Stimulated activated CD4-positive, alpha-beta T cell treated with anti-CD3 and anti-CD28 coated beads, Interleukin-2, amount 100 ng/mL, for 4 hours (primary cell): Measurements from ENCODE around the gene CEACAM18.
"Not testable (repeated sequence)": the region's sequence is repeated elsewhere in the genome, so short reads cannot be mapped to it uniquely, and the experiment has no call there.

Experiments
- DNase-seq: peaks from one replicate; pipeline ENCODE4 v3.0.0-alpha.2; 2020; ENCODE audit warnings: low read depth

CEACAM18 gene

DNA sequence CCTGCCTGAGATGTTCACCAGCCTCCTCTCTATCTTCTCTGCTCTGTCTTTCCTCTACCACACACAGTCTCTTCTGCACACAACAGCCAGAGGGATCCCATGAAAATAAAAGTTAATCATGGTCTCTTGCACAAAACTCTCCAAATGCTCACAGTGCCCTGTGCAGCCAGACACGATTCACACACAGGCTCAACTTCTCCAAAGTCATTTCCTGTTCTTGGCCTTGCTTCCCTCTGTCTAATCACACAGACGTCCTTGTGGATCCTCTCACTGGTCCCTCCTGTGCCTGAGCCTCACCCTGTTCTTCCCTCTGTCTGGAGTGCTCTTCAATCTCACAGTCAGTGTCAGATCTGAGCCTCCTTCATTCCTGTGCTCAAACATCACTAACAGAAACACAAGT, 15.4 kb downstream of the CEACAM18 start:
- DNase-seq: no peak

DNA sequence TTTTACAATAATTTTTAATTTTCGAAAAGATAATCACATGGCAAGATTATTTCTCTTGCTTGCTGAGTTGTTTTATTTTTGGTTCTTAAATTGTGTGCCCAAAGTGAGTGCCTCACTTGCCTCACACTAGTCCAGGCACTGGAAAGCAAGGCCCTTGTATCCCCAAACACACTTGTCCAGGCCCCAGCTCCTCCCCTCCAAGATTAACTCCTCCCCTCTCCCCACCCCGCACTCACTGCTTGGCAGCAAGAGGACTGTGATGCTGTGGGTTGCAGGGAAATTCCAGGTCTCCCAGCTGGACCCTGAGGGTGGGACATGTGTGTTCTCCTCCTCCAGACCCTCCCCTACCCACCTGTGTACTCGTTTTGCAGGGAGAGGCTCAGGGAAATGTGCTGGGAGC, 19.3 kb downstream of the CEACAM18 start:
- DNase-seq: no peak

DNA sequence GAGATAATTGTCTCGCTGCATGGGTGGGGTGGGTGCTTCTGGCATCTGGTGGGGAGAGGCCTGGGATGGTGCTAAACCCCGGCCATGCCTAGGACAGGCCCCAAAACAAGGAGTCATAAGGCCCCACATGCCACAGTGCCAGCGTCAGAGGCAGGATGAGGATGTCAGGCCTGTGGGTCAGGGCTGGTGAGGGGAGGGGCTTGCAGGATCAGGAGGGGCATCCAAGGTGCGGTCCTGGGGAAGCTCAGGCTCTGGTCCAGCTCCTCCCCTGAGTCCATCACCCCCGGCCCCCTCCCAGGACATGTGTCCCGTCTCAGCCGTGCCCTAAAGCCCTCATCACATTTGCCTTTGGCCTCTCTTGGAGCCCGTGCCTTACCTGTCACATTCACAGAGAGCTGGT, 22.6 kb downstream of the CEACAM18 start:
- DNase-seq: not testable (repeated sequence)

DNA sequence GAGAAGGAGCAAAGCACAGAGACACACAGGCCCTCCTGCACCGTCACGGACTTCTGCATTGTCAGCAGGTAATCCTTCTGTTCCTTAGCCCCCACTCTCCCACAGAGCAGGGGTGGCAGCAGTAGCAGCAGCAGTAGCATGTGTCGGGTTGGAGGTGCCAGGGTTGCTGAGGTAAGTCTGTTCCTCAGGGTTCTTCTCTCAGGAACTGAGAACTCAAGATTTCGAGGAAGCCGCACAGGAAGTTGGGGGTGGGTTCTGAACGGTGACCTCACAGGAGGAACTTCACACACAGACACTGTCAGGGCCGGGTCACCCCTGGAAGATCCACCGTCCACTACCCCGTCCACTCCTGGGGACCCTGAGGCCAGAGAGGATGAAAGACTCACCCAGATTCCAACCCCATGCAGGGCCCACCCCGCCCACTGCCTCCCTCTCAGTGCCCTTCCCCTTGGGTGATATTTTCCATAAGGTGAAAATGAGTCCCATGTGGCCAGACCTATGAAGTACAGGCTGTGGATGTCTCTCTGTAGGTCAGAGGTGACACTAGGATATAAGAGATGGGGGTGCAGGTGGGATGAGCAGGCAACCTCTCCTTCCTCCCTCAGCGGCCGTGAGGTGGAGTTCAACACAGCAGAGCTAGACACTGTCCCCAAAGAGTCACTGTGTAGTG, 23.4 kb downstream of the CEACAM18 start, which contains the start of gene SIGLEC12:
SIGLEC12 (minus strand) TSS at position 207 of the 670 bp plus-strand sequence; CDS start at position 140, 67 bp downstream.
- no peak for DNase-seq

DNA sequence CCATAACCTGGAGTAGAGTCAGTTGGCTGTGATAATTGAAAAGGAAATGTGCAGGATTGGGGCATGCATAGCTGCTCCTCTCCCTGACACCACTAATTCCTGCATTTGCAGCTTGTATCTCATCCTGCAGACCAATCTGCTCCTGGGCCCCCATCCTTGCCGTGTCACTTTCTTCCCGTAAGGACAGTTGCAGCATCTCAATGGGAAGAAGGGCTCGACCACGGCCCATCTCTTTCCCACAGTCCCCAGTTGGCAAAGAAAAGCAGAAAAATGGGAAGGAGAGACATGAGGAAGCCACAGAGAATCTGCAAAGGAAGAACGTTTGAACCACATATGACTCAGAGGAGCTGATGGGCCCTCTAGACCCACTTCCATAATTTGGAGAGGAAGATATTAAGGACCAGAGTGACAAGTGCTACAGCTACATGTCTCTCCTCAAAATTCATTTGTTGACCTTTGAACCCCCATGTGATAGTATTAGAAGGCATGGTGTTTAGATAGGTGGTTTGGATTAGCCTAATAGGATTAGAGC, 25.0 kb downstream of the CEACAM18 start:
- DNase-seq: no peak

DNA sequence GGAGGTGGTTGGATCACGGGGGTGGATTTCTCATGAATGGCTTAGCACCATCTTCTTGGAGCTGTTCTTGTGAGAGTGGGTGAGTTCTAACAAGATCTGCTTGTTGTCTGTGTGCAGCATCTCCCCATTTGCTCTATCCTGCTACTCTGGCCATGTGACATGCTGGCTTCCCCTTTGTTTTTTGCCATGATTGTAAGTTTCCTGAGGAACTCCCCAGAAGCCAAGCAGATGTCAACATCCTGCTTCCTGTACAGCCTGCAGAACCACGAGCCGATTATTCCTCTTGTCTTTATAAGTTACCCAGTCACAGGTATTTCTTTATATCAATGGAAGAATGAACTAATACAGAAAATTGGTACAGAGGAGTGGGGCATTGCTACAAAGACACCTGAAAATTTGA, 25.6 kb downstream of the CEACAM18 start:
- DNase-seq: no peak

DNA sequence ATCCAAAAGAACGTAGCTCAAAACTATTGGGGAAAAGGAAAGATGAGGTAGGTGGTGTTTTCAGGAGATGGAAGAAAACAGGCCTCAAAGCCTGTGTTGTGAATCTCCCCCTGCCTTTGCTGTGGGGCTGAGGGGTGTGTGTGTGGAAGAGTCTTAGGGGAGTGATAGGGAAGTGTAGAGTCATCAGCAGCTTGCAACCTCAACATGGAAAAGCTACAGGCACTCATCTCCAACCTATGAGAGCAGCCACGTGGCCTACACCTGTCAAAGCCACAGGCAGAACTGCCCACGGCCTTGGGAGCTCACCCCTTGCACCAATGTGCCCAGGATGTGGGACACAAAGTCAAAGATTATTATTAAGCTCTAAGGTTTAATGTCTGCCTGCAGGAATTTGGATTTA, 27.6 kb downstream of the CEACAM18 start:
- no peak for DNase-seq

DNA sequence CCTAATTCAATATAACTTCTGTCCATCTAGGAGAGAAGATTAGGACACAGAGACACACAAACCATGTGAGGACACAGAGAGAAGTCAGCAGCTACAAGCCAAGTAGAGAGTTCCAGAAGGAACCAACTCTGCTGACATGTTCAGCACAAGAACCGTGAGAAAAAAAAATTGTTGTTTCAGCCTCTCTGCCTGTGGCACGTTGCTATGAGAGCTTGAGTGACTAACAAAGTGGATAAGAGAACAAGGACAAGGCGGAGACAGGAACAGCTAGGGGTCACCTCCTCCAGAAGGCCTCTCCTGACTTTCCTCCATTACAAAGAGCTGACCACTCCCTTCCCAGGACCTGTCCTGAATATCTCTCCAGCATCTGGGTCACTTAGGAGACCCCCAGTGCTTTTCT, 28.9 kb downstream of the CEACAM18 start:
- no peak for DNase-seq

DNA sequence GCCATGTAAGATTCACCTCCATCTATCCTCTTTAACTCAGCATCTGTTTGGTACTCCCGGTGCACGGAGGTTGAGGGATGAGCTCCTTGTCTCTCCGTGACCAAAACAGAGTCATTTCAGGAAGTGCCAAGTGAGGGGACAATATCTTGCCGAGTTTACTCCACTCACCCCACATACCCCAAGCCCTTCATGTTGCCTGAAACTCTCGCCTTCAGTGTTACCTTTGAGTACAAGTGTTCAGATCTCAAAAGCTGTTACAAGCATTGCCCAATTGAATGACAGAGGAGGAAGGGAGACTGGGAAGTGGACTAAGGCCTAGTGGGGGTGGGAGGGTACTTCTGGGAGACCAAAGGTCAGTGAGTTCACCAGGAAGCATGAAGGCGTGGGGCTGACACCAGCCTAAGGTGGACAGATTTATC, 29.3 kb downstream of the CEACAM18 start:
- no peak for DNase-seq

DNA sequence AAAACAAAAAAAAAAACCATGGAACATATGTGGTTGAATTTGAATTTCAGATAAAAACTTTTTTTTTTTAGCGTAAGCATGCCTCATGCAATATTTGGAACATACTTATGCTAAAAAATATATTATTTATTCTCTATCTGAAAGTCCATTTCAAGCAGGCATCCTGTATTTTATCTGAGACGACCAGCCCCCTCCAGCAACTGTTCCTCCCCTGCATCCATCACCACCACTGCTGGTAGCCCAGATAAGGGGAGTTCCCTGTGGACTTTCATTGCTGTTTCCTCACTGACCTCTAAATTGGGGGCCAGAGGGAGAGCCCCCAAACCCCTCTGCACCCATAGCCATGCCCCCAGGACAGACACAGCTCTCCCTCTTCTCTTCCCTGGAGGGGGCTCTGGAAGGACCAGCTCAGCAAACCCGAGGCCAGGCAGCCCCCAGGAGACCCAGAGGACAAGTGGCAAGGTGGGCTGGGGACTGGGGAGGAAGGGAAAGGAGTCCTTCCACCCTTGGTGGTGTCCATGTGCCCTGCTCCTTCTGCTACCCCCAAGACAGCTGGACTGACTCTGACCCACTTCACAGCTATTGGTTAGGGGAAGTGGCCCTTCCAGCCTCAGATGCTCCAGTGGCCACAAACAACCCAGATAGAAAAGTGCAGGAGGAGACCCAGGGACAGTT, 29.9 kb downstream of the CEACAM18 start:
- no peak for DNase-seq

DNA sequence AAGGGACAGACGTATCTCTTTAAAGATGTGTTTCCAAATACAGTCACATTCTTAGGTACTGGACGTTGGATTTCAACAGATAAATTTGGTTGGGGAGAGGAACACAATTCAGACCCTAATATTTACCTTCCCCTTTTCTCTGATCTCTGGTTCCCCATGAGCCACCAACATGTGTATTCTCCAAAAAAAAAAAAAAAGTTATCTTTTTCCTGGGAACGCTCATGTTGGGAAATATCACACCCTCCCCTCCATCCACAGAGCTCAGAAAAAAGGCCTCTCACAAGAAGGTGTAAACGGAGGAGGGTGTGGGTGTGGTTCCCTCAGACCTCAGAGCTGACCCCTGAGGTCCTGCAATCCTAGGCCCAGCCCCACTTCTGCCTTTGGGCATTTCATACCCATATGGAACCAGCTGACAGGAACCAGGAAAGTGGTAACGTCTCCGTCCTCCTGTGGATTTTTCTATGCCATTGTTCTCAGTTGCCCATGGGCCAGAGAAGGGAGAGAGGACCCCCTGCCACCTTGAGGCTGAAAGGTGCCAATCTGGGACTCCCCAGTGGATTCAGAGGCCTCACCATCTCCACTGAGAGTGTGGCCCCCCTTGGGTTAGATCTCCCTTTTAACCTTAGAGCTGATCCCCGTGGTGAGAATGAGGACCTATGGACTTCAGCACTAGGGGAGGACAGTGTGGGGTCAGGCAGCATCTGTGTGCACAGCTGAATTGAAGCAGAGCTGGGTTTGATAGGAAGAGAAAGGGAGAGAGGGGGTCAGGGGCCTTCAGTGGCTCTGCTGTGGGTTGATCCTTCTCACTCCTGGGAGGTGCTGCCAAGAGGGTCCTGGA, 31.7 kb downstream of the CEACAM18 start:
- no peak for DNase-seq

DNA sequence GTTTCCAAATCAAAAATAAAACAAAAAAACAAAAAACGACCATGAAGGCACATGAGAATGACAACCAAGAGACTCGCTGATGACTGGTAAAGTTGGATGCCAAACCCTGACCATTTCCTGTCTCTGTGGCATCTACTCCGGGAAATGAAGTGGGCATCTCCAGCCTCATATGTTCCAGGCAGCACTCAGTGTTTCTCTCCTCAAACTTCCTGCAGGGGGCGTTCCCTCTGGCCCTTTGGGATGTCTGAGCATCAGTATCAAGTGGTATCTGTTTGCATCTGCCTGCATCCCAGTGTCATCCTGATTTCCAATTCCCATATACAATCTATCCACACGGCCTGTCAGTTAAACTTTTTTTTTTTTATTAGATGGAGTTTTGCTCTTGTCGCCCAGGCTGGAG, 33.0 kb downstream of the CEACAM18 start:
- DNase-seq: no peak

DNA sequence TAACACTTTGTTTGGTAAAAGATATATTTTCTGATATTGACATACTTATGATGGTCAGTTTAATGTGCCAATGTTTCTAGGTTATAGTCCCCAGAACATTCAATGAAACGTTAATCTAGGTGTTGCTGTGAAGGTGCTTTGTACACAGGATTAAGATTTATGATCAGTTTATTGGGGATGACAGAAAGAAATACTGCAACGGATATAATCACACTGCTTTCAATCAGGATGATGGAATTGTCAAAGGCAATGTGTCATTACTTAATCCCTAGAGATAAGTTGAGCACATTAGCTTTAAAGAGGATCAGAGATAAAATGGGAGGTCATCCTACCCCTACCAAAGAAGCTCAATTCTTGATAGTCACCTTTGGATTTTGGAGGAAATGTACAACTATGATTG, 35.6 kb downstream of the CEACAM18 start:
- no peak for DNase-seq

DNA sequence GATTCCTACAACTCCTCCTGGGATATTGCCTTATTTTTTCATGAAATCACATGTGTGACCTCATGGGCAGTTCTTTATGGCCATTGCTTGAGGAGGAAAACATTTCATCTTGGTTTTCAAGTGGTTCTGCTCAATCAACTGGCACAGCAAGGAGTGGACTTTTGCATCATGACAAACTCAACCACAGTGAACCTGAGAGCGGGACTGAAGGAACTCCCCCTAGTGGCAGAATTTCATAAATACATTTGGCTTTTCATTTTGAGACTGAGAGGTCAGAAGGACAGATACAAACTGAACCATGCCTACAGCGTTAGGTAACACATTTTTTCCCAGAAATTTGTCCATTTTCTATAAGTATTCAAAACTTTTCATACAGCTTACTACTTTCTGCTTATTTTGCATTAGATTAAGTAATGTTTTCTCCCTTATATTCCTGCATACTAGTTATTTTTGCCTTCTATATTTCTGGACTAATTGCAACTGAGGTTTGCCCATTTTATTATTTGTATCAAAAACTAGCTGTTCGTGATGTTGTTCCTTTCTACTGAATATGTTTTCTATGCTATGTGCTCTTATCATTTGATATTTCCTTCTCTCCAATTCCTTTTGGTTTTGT, 36.6 kb downstream of the CEACAM18 start:
- DNase-seq: no peak

DNA sequence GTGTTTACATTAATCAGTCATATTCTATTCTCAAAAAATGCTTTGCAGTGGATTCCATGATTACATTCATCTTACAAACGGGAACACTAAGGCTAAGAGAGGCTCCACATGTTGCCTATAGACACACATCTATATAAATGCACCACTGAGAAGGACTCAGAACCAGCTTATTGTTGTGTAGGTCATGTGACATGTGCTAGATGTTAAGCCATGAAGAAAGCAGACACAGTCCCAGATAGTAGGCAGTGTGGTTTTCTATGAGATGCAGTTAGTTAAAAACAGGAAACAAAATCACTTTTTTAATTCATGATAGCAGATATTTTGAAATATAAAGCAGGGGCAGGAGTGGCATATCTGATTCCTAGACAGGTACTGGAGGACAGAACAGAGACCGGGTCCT, 42.4 kb downstream of the CEACAM18 start:
- DNase-seq: no peak

DNA sequence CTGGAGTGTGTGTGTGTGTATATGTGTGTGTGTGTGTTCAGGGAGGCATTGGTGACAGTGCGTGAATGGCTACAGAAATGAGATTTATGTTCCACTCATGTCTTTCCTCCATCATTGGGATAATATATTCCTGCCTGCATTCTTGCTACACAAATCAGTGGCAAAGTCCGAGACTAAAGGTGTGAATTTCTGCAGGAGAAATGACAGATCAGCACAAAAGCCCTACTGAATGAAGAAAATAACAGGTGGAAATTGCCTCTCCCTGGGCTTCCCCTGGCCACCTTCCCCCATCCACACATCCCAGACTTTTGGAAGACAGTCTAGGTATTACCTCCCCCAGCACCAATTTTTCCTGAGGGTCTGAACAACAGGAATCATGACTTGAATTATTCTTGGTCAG, 43.0 kb downstream of the CEACAM18 start:
- DNase-seq: no peak

DNA sequence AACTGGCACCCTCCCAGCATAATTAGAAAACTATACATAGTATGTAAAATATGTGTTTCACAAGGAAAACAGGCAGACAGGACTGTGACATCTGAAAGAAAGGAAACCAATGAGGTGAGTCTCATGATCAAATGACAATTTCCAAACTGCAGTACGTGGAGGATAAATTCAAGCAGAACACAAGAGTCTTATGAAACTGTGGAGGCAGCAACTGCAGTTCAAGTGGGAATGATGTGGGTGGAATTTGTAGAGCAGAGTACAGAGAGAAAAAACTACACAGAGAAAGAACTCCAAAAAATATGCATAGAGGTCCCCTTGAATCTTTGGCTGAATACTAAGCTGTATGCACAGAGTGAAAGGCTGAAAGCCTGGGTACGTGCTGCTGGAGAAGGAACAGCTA, 43.4 kb downstream of the CEACAM18 start:
- no peak for DNase-seq

DNA sequence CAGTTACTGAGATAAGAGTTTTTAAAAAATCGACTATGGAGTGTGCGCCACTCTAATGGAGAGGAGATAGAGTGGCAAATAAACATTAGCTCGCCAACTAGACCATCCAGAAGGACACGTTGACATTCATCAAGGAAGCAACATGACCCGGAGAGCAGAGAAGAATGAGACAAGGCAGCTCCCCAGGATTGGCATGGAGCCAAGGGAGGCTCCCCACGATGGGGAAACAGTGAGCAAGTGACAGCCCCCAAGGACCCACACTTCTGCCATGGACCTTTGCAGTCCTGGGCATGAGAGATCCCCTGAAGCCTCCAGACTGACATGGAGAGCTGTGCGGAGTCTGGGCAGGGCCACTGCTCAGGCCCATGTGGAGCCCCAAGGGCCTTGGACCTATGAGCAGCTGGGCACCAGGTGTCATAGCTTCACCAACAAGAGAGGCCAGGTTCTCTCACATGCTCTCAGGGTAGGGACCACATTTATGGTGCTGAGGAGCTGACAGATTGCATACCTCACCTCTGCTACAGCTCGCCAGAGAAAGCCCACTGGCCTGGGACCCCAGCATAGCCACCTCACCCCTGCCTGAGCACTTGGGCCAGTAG, 46.4 kb downstream of the CEACAM18 start:
- DNase-seq: no peak

DNA sequence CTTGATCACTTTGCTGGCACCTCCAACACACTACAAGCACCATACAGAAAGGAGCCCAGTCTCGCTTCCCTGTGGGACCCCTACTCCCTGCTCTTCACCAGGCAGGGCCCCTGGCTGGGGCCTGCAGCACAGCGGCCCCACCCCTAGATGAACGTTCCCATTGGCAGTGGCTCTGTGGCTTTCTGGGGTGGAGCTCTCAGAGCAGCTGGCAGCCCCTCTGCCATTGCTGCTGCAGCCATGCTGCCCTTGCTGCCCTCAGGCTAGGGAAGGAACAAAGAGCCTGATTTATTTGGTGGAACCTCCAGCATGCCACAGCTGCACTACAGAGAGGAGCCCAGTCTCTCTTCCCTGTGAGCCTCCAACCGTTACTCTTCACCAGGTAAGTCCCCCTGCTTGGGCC, 47.3 kb downstream of the CEACAM18 start:
- no peak for DNase-seq

DNA sequence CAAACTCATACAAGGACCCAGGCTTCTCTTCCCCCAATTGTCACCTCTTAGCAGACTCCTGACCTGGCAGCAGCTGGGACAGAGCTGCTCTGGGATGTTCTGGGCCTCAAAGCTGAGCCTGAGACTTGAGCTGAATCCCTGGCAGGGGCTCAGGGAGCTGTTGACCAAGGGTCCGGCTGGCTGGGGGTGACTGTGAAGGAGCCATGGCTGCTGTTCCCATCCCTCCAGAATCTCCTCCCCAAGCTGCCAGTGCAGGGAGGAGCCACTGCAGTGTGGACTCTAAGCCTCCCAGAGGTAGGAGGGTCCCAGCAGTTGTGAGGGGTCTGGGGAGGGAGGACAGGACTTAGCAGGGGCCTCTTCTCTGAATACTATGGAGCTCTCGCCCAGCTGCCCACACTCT, 51.0 kb downstream of the CEACAM18 start:
- no peak for DNase-seq

DNA sequence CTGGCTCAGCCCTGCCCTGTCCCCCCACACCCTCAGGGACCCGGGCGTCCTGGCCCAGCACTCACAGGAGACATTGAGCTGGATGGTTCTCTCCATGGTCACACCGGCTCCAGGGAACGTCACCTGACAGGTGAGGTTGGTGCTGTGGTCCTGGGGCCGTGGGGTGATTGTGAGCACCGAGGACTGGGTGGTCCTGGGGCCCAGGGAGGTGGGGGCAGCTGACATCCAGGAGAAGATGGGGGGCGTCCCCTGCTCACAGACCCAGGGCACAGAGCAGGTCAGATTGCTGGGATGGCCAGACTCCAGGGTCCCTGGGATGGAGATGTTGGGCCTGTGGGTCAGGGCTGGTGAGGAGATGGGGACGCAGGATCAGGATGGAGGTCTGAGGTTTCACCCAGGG, 52.3 kb downstream of the CEACAM18 start:
- DNase-seq: no peak
